Activated CD4-positive, alpha-beta T cell treated with anti-CD3 and anti-CD28 coated beads, Interleukin-2, amount 50 U/mL, for 24 hours (primary cell): ENCODE results near the gene GBP1.
"Not testable (repeated sequence)": the region's sequence is repeated elsewhere in the genome, so short reads cannot be mapped to it uniquely, and the experiment has no call there.

ENCODE experiments used
- DNase-seq, 2 donors: peaks; one replicate each; pipeline ENCODE4 v3.0.0-alpha.2; 2020; ENCODE audit warnings: low read depth in 1 of 2, low spot score in 1 of 2

GBP1 gene

DNA sequence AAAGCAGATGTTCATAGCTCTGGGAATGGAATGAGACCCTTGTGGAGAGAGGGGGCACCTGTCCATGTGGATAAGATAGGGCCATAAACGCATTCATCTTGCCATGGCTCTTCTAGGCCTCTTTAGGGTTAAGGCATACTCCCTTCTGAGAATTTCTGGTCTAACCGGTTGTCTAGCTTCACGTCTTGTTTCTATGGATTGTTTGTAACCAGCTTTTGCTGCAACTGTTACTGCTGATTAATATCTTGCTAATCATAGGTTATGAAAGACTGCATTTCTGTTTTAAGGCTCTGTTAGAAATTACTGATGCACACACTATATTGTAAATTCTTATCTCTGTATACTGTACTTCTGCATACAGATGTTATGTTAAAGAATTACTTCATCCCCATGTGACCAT is 46.7 kb downstream of the GBP1 start:
- DNase-seq = not testable (repeated sequence)

DNA sequence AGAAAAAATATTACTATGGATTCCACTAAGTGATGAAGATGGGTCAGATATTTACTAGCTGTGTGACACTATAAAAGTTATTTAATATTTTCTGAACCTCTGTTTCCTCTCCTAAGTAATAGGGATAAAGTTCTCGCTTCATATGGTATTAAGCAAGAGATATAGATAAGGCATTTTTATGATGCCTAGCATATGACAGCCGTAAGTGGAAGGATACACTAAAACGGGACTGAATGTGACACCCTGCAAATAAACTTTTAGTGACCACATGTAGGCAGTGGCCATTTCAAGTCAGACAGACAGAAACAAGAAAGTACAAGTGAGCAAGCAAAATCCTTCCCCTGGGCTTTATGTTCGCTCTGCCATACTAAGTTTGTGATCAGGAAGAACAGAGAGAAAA is 56.5 kb downstream of the GBP1 start:
- no peak for DNase-seq

DNA sequence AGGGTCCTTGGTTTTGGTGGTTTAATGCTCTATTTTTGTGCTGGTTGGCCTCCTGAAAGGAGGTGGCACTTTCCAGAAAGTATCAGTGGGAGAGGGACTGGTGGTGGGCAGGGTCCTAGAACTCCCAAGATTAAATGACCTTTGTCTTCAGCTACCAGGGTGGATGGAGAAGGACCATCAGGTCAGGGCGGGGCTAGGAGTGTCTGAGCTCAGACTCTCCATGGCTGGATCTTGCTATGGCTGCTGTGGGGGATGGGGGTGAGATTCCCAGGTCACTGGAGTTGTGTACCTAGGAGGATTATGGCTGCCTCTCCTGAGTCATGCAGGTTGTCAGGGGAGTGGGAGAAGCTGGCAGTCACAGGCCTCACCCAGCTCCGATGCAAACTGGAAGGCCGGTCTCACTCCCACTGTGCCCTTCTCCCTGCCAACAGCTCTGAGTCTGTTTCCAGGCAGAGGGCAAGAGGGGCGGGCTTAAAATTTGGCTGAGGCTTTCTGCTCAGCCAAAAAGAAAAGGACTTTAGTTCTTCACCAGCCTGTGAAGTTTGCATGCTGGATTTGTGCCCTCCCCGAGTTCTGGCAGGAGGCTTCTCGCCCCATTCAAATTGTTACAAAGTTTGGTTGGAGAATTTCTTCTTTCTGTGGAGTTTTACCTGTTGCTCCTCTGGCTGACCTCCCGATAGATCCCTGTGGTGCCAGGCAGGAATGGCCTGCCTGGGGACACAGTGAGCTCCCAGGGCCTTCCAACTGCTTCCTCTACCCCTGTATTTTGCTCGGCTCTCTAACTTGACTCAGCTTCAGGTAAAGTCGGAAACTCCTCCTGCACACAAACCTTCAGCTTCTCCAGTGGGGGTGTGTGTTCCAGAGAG is 59.5 kb downstream of the GBP1 start:
- DNase-seq = no peak
